Upper lobe of right lung (tissue), 1 donor: ENCODE measurements around the gene SPHK2. TPM values are rescaled to one million over a fixed set of nuclear protein-coding genes. Genes with fewer than 3 reads are reported as not detected.

ENCODE experiments used
- ATAC-seq: fragments of 200-7000 bp; cut with Tn5 transposase; one replicate; pipeline ENCODE4 v1.9.1; 2020; ENCODE audit warnings: mild to moderate bottlenecking, moderate library complexity
- DNase-seq: peaks from one replicate; pipeline ENCODE4 v3.0.0-alpha.2; 2020
- H3K27ac ChIP-seq: fragments of 200-600 bp; one replicate; pipeline ENCODE4 v1.8.0; 2022
- H3K27me3 ChIP-seq: fragments of 200-600 bp; one replicate; pipeline ENCODE4 v1.8.0; 2022; ENCODE audit warnings: mild to moderate bottlenecking
- H3K36me3 ChIP-seq: fragments of 200-600 bp; one replicate; pipeline ENCODE4 v1.8.0; 2022
- H3K4me1 ChIP-seq: fragments of 200-600 bp; one replicate; pipeline ENCODE4 v1.8.0; 2022
- H3K4me3 ChIP-seq: fragments of 200-600 bp; one replicate; pipeline ENCODE4 v1.8.0; 2022; ENCODE audit warnings: mild to moderate bottlenecking
- H3K9me3 ChIP-seq: fragments of 200-600 bp; one replicate; pipeline ENCODE4 v1.8.0; 2022
- CTCF ChIP-seq: fragments of 200-600 bp; IDR thresholded peaks from one replicate; pipeline ENCODE4 v1.8.0; 2022; ENCODE audit warnings: antibody characterized with exemption
- intact Hi-C: fragments of 100-400 bp; cut with DNase I; formaldehyde crosslinking; loops from one replicate; pipeline ENCODE4 v1.11.0; 2022
- total RNA-seq: library from RNA; stranded (reverse); fragmentation: NEBNext Ultra II Directional; extraction: Animal tissue kit (Norgen Biotek cat#: 25700); gene quantifications from one replicate; pipeline ENCODE4 v1.2.1, GENCODE V29; 2021
- donor health status: DM: no; HTN: yes; CAD: no; lungs with severe emphysema.

The SPHK2 gene
- total RNA-seq, 1 donor from 2014 or later = 23.3 TPM

GRCh38 chr19:48624791-48625723, 5.8 kb downstream of the SPHK2 start:
- Histone ChIP-seq H3K27ac (peak overlapping the region; percentile 80), H3K27me3 (no peaks in the 10 kb centered on the region), H3K36me3 (peaks cover 3% of the 10 kb centered on the region), H3K4me1 (peaks cover 17% of the 10 kb centered on the region), H3K4me3 (peak overlapping the region; percentile 48), H3K9me3 (no peaks in the 10 kb centered on the region)
- ATAC-seq = no peak
- no peak for TF ChIP-seq CTCF
- intact Hi-C loops = no loop called here
- no peak for DNase-seq

GRCh38 chr19:48625891-48626327, 6.6 kb downstream of the SPHK2 start:
- Histone ChIP-seq H3K36me3 (peaks cover 10% of the 10 kb centered on the region), H3K4me3 (no peak overlapping the region), H3K4me1 (peaks cover 25% of the 10 kb centered on the region), H3K9me3 (no peaks in the 10 kb centered on the region), H3K27me3 (no peaks in the 10 kb centered on the region), H3K27ac (no peak overlapping the region)
- intact Hi-C loops = no loop called here
- TF ChIP-seq CTCF = no peak
- no peak for ATAC-seq
- peak; percentile 67 for DNase-seq

- Histone ChIP-seq H3K27me3 (no peaks in the 10 kb centered on the region), H3K36me3 (peaks cover 15% of the 10 kb centered on the region), H3K4me3 (no peak overlapping the region), H3K4me1 (peaks cover 31% of the 10 kb centered on the region), H3K27ac (no peak overlapping the region), H3K9me3 (no peaks in the 10 kb centered on the region)
- ATAC-seq (no peak), DNase-seq (peak; percentile 66)
- intact Hi-C loops = no loop called here
- no peak for TF ChIP-seq CTCF
Observed at GRCh38 chr19:48627201-48627864, 8.0 kb downstream of the SPHK2 start.

GRCh38 chr19:48627865-48628314, 8.6 kb downstream of the SPHK2 start:
- DNase-seq = peak; percentile 64

More at GRCh38 chr19:48627865-48628314, 8.6 kb downstream of the SPHK2 start:
- H3K27me3 ChIP-seq = no peaks in the 10 kb centered on the region
- peaks cover 20% of the 10 kb centered on the region for H3K36me3 ChIP-seq
- intact Hi-C loops = no loop called here
- no peak overlapping the region for H3K4me3 ChIP-seq
- H3K9me3 ChIP-seq = no peaks in the 10 kb centered on the region
- no peak for TF ChIP-seq CTCF
- no peak overlapping the region for H3K27ac ChIP-seq
- no peak for ATAC-seq
- peaks cover 37% of the 10 kb centered on the region for H3K4me1 ChIP-seq
